GM12801 (cell line): ENCODE results near the gene PAX2.

Source experiments
- CTCF ChIP-seq: IDR thresholded peaks from one replicate; pipeline ENCODE4 v1.5.1; 2011; ENCODE audit warnings: control low read depth; ENCODE audit not compliant: insufficient read length; ENCODE audit errors: extremely low read depth

The PAX2 gene

GRCh38 chr10:100806356-100806645 is 60.9 kb downstream of the PAX2 start:
- TF ChIP-seq CTCF, result no peak

- TF ChIP-seq CTCF, result no peak
Observed at GRCh38 chr10:100807241-100807951, 62.0 kb downstream of the PAX2 start.

- TF ChIP-seq CTCF, result no peak
Observed at GRCh38 chr10:100808876-100809275, 63.5 kb downstream of the PAX2 start.

- no peak for TF ChIP-seq CTCF
Observed at GRCh38 chr10:100810091-100810834, 64.9 kb downstream of the PAX2 start.

- TF ChIP-seq CTCF, result no peak
Observed at GRCh38 chr10:100810835-100811116, 65.4 kb downstream of the PAX2 start.

- TF ChIP-seq CTCF, result no peak
Observed at GRCh38 chr10:100811261-100811660, 65.9 kb downstream of the PAX2 start.

GRCh38 chr10:100811752-100812750 is 66.7 kb downstream of the PAX2 start:
- no peak for TF ChIP-seq CTCF
